Neuronal stem cell (in vitro differentiated cells): ENCODE data around the gene PTAR1.

ENCODE experiments used
- DNase-seq: peaks from one replicate; pipeline ENCODE4 v3.0.0-alpha.2; 2013; ENCODE audit warnings: low spot score
- H2AFZ ChIP-seq: one replicate; pipeline ENCODE4 v1.6.1; 2013; ENCODE audit warnings: mild to moderate bottlenecking, low read length, inconsistent platforms
- H2AK5ac ChIP-seq: 2 replicates; pipeline ENCODE4 v1.6.1; 2013; ENCODE audit warnings: low read depth, mild to moderate bottlenecking, inconsistent platforms, low read length, moderate library complexity, mixed read lengths
- H2BK120ac ChIP-seq: 2 replicates; pipeline ENCODE4 v1.6.1; 2013; ENCODE audit warnings: low read depth, mild to moderate bottlenecking, inconsistent platforms, low read length, moderate library complexity, mixed read lengths
- H2BK12ac ChIP-seq: one replicate; pipeline ENCODE4 v1.6.1; 2013; ENCODE audit warnings: low read length, inconsistent platforms
- H2BK15ac ChIP-seq: 2 replicates; pipeline ENCODE4 v1.6.1; 2013; ENCODE audit warnings: mild to moderate bottlenecking, low read length, inconsistent platforms, mixed read lengths
- H2BK5ac ChIP-seq: one replicate; pipeline ENCODE4 v1.6.1; 2013; ENCODE audit warnings: inconsistent platforms, mild to moderate bottlenecking, low read length, moderate library complexity
- H3K14ac ChIP-seq: one replicate; pipeline ENCODE4 v1.6.1; 2013; ENCODE audit warnings: low read length, inconsistent platforms
- H3K18ac ChIP-seq: 2 replicates; pipeline ENCODE4 v1.6.1; 2013; ENCODE audit warnings: low read length, inconsistent platforms
- H3K23ac ChIP-seq: 2 replicates; pipeline ENCODE4 v1.6.1; 2013; ENCODE audit warnings: low read depth, mild to moderate bottlenecking, mixed read lengths, low read length, inconsistent platforms; ENCODE audit not compliant: poor library complexity
- H3K27ac ChIP-seq: replicated peaks from 3 replicates; pipeline ENCODE4 v1.5.1; 2013; ENCODE audit warnings: low read length, inconsistent platforms
- H3K27me3 ChIP-seq, 3 experiments: 2 replicates each; pipeline ENCODE4 v1.6.1; 2013; ENCODE audit warnings: low read length in 3 of 3, mild to moderate bottlenecking in 2 of 3, inconsistent platforms in 1 of 3, low read depth in 1 of 3, mixed read lengths in 1 of 3, moderate library complexity in 1 of 3; ENCODE audit not compliant: control insufficient read depth in 3 of 3, insufficient read depth in 3 of 3
- H3K36me3 ChIP-seq, 2 donors: replicated peaks in 1 of 2; 2 replicates each; pipeline ENCODE4 v1.6.1; 2013; ENCODE audit warnings: low read length in 2 of 2; ENCODE audit not compliant: control insufficient read depth in 2 of 2, insufficient read depth in 2 of 2
- H3K4ac ChIP-seq: 2 replicates; pipeline ENCODE4 v1.6.1; 2013; ENCODE audit warnings: inconsistent platforms, mild to moderate bottlenecking, low read length, moderate library complexity
- H3K4me1 ChIP-seq, 2 donors: 1 replicate in 1 of 2; 2 replicates in 1 of 2; pipeline ENCODE4 v1.6.1; 2013; ENCODE audit warnings: low read length in 2 of 2, low read depth in 1 of 2; ENCODE audit not compliant: control insufficient read depth in 2 of 2, insufficient read depth in 1 of 2
- H3K4me2 ChIP-seq: one replicate; pipeline ENCODE4 v1.6.1; 2013; ENCODE audit warnings: mild to moderate bottlenecking, low read length, inconsistent platforms; ENCODE audit not compliant: insufficient read depth, poor library complexity, severe bottlenecking
- H3K4me3 ChIP-seq, 2 donors: 2 replicates each; pipeline ENCODE4 v1.5.1; 2013; ENCODE audit warnings: low read length in 2 of 2, mild to moderate bottlenecking in 2 of 2, inconsistent platforms in 1 of 2, moderate library complexity in 1 of 2
- H3K79me1 ChIP-seq: one replicate; pipeline ENCODE4 v1.6.1; 2013; ENCODE audit warnings: low read depth, mild to moderate bottlenecking, inconsistent platforms, low read length, moderate library complexity
- H3K9ac ChIP-seq: one replicate; pipeline ENCODE4 v1.6.1; 2013; ENCODE audit warnings: mild to moderate bottlenecking, low read depth, low read length, inconsistent platforms; ENCODE audit not compliant: poor library complexity
- H3K9me3 ChIP-seq, 2 donors: replicated peaks in 1 of 2; 2 replicates each; pipeline versions ENCODE3 to v1.6.1; 2013; ENCODE audit warnings: low read length in 2 of 2, mild to moderate bottlenecking in 2 of 2, inconsistent platforms in 1 of 2, low read depth in 1 of 2, mixed read lengths in 1 of 2, moderate library complexity in 1 of 2; ENCODE audit not compliant: control insufficient read depth in 2 of 2, insufficient read depth in 1 of 2
- H4K8ac ChIP-seq: one replicate; pipeline ENCODE4 v1.6.1; 2013; ENCODE audit warnings: low read depth, mild to moderate bottlenecking, inconsistent platforms, low read length, moderate library complexity
- H4K91ac ChIP-seq: one replicate; pipeline ENCODE4 v1.6.1; 2013; ENCODE audit warnings: low read length, low read depth, mild to moderate bottlenecking, inconsistent platforms; ENCODE audit not compliant: poor library complexity
- WGBS, 2 donors: extraction: QIAGEN DNeasy Blood & Tissue Kit; methylation state at CpG; one replicate each; pipeline ENCODE4 v1.1.7; 2013; ENCODE audit warnings: missing lambda C conversion rate in 2 of 2, mixed read lengths in 1 of 2; ENCODE audit not compliant: insufficient read length in 2 of 2, insufficient replicate concordance in 1 of 2; ENCODE audit errors: extremely low coverage in 2 of 2; 5-methylcytosine and 5-hydroxymethylcytosine counted together

The PTAR1 gene

DNA sequence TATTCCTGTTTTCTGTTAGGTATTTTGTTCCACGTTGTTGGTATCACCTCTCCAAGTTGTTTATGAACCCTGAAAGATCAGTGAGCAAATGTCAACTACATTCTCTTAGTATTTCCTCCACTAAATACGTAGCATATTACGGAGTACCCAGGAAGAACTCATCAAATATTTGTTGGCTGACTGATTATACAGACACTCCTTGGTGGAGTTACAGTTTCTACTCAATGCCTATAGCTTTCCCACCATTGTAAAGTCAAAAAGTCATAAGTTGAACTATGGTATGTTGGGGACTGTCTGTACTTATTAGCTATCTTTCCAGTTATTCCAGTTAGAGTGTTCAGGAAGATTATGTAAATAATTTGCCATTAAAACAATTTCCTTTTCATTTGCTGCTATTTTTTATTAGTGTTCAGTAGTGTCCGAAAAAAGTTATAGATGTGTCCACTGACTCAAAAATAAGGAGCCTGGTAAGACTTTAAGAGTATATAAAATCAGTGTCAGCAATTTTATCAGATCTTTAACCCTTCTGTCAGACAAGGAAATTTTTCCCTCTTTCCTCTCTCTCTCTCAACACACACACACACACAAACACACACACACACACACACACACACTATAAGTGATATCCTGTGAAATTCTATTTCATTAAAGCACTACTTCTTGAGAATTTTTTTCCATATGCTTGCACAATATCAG, 80.8 kb downstream of the PTAR1 start:
- Histone ChIP-seq H4K8ac (no peak overlapping the region), H2AK5ac (no peak overlapping the region), H3K18ac (no peak overlapping the region), H3K4me2 (no peak overlapping the region), H4K91ac (no peak overlapping the region), H3K4me1 (no peaks in the 10 kb centered on the region), H3K36me3 (no peaks in the 10 kb centered on the region), H3K79me1 (no peaks in the 10 kb centered on the region), H3K27me3 (peaks cover 0 to 25% (median 0%) of the 10 kb centered on the region in 3 experiments), H2BK5ac (no peak overlapping the region), H3K27ac (no peak overlapping the region), H3K4ac (no peak overlapping the region), H2BK120ac (no peak overlapping the region), H3K14ac (no peak overlapping the region), H2BK15ac (no peak overlapping the region), H3K9ac (no peak overlapping the region), H3K23ac (no peak overlapping the region), H2AFZ (no peak overlapping the region), H2BK12ac (no peak overlapping the region), H3K4me3 (no peak overlapping the region), H3K9me3 (no peaks in the 10 kb centered on the region)
- no CpG with 5 or more reads among the region's 4 CpGs for WGBS, 2 donors
- no peak for DNase-seq

DNA sequence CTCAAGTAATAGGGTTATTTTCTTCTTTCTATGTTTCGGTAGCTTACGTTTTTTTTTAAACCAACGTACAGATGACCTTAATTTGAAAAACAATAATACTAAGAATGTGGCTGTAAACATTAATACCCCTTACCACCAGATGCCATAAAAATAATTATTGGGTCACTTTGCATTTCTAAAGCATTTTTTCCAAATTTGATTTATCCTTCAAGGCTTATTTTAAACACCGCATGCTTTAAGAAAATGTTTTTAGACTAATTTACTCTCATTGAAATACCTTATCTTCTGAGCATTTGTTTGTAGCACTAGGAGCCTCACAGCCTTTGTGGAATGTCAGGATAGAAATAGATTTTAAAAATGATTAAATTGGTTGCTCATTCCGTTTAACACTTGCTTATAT, 81.9 kb downstream of the PTAR1 start:
- Histone ChIP-seq H3K23ac (no peak overlapping the region), H4K91ac (no peak overlapping the region), H2AK5ac (no peak overlapping the region), H3K18ac (no peak overlapping the region), H2BK120ac (no peak overlapping the region), H3K9me3 (no peaks in the 10 kb centered on the region), H4K8ac (no peak overlapping the region), H2BK15ac (no peak overlapping the region), H3K4me2 (no peak overlapping the region), H3K27me3 (peaks cover 0 to 22% (median 0%) of the 10 kb centered on the region in 3 experiments), H3K79me1 (no peaks in the 10 kb centered on the region), H3K4me1 (peaks cover 0 to 4% of the 10 kb centered on the region in 2 donors), H3K36me3 (no peaks in the 10 kb centered on the region), H2AFZ (no peak overlapping the region), H3K4me3 (no peak overlapping the region), H2BK5ac (no peak overlapping the region), H3K4ac (no peak overlapping the region), H3K27ac (no peak overlapping the region), H3K14ac (no peak overlapping the region), H2BK12ac (no peak overlapping the region), H3K9ac (no peak overlapping the region)
- no peak for DNase-seq
- no CpG with 5 or more reads among the region's 5 CpGs for WGBS, 2 donors

DNA sequence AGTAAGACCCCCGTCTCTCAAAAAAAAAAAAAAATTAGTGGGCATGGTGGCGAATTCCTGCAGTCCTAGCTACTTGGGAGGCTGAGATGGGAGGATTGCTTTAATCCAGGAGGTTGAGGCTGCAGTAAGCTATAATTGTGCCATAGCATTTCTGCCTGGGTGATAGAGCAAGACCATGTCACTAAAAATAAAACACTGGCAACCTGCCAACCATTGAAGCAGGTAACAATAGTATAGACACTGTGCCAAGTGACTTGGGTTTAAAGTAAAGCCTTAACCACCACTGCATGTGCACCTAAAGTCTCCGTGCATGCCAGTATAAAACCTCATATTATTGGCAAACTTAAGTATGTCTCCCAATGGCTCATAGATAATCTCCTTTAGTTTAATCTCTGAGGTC, 84.2 kb downstream of the PTAR1 start:
- Histone ChIP-seq H4K8ac (no peak overlapping the region), H3K4ac (no peak overlapping the region), H3K14ac (no peak overlapping the region), H3K4me3 (no peak overlapping the region), H3K79me1 (no peaks in the 10 kb centered on the region), H2BK15ac (no peak overlapping the region), H2BK12ac (no peak overlapping the region), H3K27ac (no peak overlapping the region), H3K4me2 (no peak overlapping the region), H3K4me1 (peaks cover 4 to 5% of the 10 kb centered on the region in 2 donors), H4K91ac (no peak overlapping the region), H3K23ac (no peak overlapping the region), H3K27me3 (peaks cover 0 to 31% (median 0%) of the 10 kb centered on the region in 3 experiments), H2AFZ (no peak overlapping the region), H3K36me3 (no peaks in the 10 kb centered on the region), H3K9ac (no peak overlapping the region), H3K18ac (no peak overlapping the region), H2AK5ac (no peak overlapping the region), H2BK5ac (no peak overlapping the region), H3K9me3 (no peaks in the 10 kb centered on the region), H2BK120ac (no peak overlapping the region)
- no CpG with 5 or more reads among the region's 3 CpGs for WGBS, 2 donors
- DNase-seq = no peak

- no peaks in the 10 kb centered on the region for H3K36me3 ChIP-seq
- H3K27ac ChIP-seq = no peak overlapping the region
- H4K8ac ChIP-seq = no peak overlapping the region
- H3K18ac ChIP-seq = no peak overlapping the region
- H3K23ac ChIP-seq = no peak overlapping the region
- H2AK5ac ChIP-seq = no peak overlapping the region
- H3K14ac ChIP-seq = no peak overlapping the region
- peaks cover 0 to 37% (median 0%) of the 10 kb centered on the region in 3 experiments for H3K27me3 ChIP-seq
- no peak overlapping the region for H2BK120ac ChIP-seq
- H3K4ac ChIP-seq = no peak overlapping the region
- no peak overlapping the region for H2BK5ac ChIP-seq
- H3K9ac ChIP-seq = no peak overlapping the region
- H2AFZ ChIP-seq = no peak overlapping the region
- H3K9me3 ChIP-seq = no peaks in the 10 kb centered on the region
- no peaks in the 10 kb centered on the region for H3K79me1 ChIP-seq
- H3K4me1 ChIP-seq = peaks cover 4 to 7% of the 10 kb centered on the region in 2 donors
- no peak overlapping the region for H2BK15ac ChIP-seq
- H2BK12ac ChIP-seq = no peak overlapping the region
- DNase-seq = no peak
- H4K91ac ChIP-seq = no peak overlapping the region
- no CpG with 5 or more reads among the region's 3 CpGs for WGBS, 2 donors
- H3K4me3 ChIP-seq = no peak overlapping the region
- no peak overlapping the region for H3K4me2 ChIP-seq
These were observed 84.9 kb downstream of the PTAR1 start for GRCh38 chr9:69674716-69675438.
